Left cardiac atrium (tissue), 2 donors: ENCODE measurements around the gene GEMIN2. TPM values are rescaled to one million over a fixed set of nuclear protein-coding genes. Genes with fewer than 3 reads are reported as not detected.

Experiments used
- total RNA-seq, 2 donors: library from RNA; stranded (reverse); fragmentation: NEBNext Ultra II Directional; extraction: Animal tissue kit (Norgen Biotek cat#: 25700); gene quantifications; one replicate each; pipeline ENCODE4 v1.2.1, GENCODE V29; 2021
- donor health status: DM: no; HTN: yes; CAD: no; lungs with severe emphysema.
- donor health status: DM: yes; HTN: yes; CAD: no.

Gene GEMIN2
- total RNA-seq, 2 donors from 2014 or later, result 5.4 to 9.1 TPM

Other genes starting within 250 kb of the GEMIN2 start
- 100 to 1,000 TPM in 1 of 2 donors, 10 to 100 TPM in 1; 87.1 to 140 TPM for gene SEC23A, start 11.1 kb upstream of the GEMIN2 start, total RNA-seq
- 10 to 100 TPM; 21.1 to 25.0 TPM for gene TRAPPC6B, start 56.0 kb downstream of the GEMIN2 start, total RNA-seq
- 10 to 100 TPM; 27.1 to 31.2 TPM for gene PNN, start 60.9 kb downstream of the GEMIN2 start, total RNA-seq
- 10 to 100 TPM; 16.9 to 20.2 TPM for gene MIA2, start 119.6 kb downstream of the GEMIN2 start, total RNA-seq